Measurements from ENCODE around the gene CCDC51. TPM values are rescaled to one million over a fixed set of nuclear protein-coding genes. Genes with fewer than 3 reads are reported as not detected.
A peak's percentile ranks its signal among the peaks of the same experiment; 100 is the strongest.

Gene CCDC51
- polyA plus RNA-seq, 1 of the 3 experiments (the other 2 are of a cell fraction): 24.2 TPM

DNA sequence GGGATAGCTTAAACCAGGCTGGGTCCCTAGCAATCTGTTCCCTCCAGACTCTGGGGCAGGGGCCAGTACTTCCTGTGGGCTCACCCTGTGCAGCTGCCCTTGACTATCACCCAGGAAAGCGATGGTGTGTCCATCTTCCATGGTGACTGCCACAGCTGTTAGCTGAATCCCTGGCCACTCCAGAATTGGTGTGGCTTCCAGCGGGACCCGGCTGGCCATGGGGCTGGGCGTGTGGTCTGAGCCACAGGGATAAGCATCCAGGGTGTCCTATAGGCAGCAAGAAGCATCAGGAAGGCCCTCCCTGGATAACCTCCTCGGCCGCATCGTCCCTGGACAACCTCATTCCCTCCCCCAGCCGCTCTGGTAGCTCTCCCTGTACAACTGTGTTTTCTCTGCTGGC is 17.2 kb downstream of the CCDC51 start:
- TF ChIP-seq EZH2phosphoT487 (IDR thresholded peaks at IDR 0.05; ENCODE audit: borderline replicate concordance, low read depth): no peak
- TF ChIP-seq ELF1 (IDR thresholded peaks at IDR 0.05): no peak
- TF ChIP-seq, protein P1, sequence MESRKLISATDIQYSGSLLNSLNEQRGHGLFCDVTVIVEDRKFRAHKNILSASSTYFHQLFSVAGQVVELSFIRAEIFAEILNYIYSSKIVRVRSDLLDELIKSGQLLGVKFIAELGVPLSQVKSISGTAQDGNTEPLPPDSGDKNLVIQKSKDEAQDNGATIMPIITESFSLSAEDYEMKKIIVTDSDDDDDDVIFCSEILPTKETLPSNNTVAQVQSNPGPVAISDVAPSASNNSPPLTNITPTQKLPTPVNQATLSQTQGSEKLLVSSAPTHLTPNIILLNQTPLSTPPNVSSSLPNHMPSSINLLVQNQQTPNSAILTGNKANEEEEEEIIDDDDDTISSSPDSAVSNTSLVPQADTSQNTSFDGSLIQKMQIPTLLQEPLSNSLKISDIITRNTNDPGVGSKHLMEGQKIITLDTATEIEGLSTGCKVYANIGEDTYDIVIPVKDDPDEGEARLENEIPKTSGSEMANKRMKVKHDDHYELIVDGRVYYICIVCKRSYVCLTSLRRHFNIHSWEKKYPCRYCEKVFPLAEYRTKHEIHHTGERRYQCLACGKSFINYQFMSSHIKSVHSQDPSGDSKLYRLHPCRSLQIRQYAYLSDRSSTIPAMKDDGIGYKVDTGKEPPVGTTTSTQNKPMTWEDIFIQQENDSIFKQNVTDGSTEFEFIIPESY (IDR thresholded peaks at IDR 0.05; ENCODE audit: borderline replicate concordance, low read depth): no peak
- no peak for TF ChIP-seq GABPA (IDR thresholded peaks at IDR 0.05; ENCODE audit: low read depth)
- TF ChIP-seq TCF12 (IDR thresholded peaks at IDR 0.05): no peak
- TF ChIP-seq RAD21 (IDR thresholded peaks at IDR 0.05; ENCODE audit: low read length): no peak
- no peak for TF ChIP-seq RXRA (IDR thresholded peaks at IDR 0.05; ENCODE audit: borderline replicate concordance, low read depth)
- no peak for TF ChIP-seq MEF2A (IDR thresholded peaks at IDR 0.05; ENCODE audit: borderline replicate concordance, low read depth)
- no peak for TF ChIP-seq CHD2 (IDR thresholded peaks at IDR 0.05; ENCODE audit: low read length, partially characterized antibody)
- TF ChIP-seq, protein P2, sequence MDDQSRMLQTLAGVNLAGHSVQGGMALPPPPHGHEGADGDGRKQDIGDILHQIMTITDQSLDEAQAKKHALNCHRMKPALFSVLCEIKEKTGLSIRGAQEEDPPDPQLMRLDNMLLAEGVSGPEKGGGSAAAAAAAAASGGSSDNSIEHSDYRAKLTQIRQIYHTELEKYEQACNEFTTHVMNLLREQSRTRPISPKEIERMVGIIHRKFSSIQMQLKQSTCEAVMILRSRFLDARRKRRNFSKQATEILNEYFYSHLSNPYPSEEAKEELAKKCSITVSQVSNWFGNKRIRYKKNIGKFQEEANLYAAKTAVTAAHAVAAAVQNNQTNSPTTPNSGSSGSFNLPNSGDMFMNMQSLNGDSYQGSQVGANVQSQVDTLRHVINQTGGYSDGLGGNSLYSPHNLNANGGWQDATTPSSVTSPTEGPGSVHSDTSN (IDR thresholded peaks at IDR 0.05): no peak
- TF ChIP-seq POLR2AphosphoS5 (IDR thresholded peaks at IDR 0.05; ENCODE audit: low read depth, low read length): no peak
- no peak for TF ChIP-seq RCOR1 (IDR thresholded peaks at IDR 0.05; ENCODE audit: low read length)
- TF ChIP-seq SIN3A (IDR thresholded peaks at IDR 0.05; ENCODE audit: borderline replicate concordance, low read depth, low read length): no peak
- TF ChIP-seq GATA2 (CRISPR knock-in tag; IDR thresholded peaks at IDR 0.05): no peak
- no peak for TF ChIP-seq NFIC (IDR thresholded peaks at IDR 0.05; ENCODE audit: borderline replicate concordance)
- WGBS (ENCODE audit: low lambda C conversion rate): 96% methylated on average over 4 of the region's 8 CpGs
- no peak for DNase-seq
- peaks cover 0 to 21% of the 10 kb centered on the region in 2 experiments for H3K36me3 ChIP-seq (replicated peaks in 1 of 2; ENCODE audit: control insufficient read depth in 1 of 2, insufficient read depth in 2 of 2, low read length in 1 of 2)
- H3K9me3 ChIP-seq: no peaks in the 10 kb centered on the region
- no peak overlapping the region for H3K4me3 ChIP-seq (ENCODE audit: low read depth in 2 of 2, low read length in 1 of 2)
- H3K4me1 ChIP-seq (ENCODE audit: control insufficient read depth in 1 of 2, insufficient read depth in 2 of 2, low read depth in 1 of 2, low read length in 1 of 2): peaks cover 4 to 49% of the 10 kb centered on the region in 2 experiments; a peak in 2 of 4 replicates
- H3K79me2 ChIP-seq (ENCODE audit: insufficient read depth): peaks cover 48% of the 10 kb centered on the region
- CTCF ChIA-PET: interaction anchor here (1.0 to 14.1 kb wide), 7 partner anchors 12 to 190 kb away, joined by 3 to 156 read pairs (median 3); no protein-coding TSS in a partner anchor
- H3K27me3 ChIP-seq (ENCODE audit: insufficient read depth): no peaks in the 10 kb centered on the region
- H3K4me2 ChIP-seq: no peak overlapping the region
- no peak overlapping the region for H2AFZ ChIP-seq (ENCODE audit: low read depth)
- POLR2A ChIA-PET: interaction anchor here (0.9 kb wide), 1 partner anchor 24 kb away, joined by 3 read pairs; the partner anchor contains the start of gene ATRIP
- H3K9me2 ChIP-seq: no peaks in the 10 kb centered on the region
- no peak overlapping the region for H3K9ac ChIP-seq
- no peak overlapping the region; a peak in 1 of 4 replicates for H3K27ac ChIP-seq (ENCODE audit: low read depth in 2 of 2, low read length in 1 of 2)
- H3F3A ChIP-seq (replicated peaks; ENCODE audit: insufficient read depth): no peaks in the 10 kb centered on the region
- H4K20me1 ChIP-seq (ENCODE audit: insufficient read depth): no peaks in the 10 kb centered on the region

DNA sequence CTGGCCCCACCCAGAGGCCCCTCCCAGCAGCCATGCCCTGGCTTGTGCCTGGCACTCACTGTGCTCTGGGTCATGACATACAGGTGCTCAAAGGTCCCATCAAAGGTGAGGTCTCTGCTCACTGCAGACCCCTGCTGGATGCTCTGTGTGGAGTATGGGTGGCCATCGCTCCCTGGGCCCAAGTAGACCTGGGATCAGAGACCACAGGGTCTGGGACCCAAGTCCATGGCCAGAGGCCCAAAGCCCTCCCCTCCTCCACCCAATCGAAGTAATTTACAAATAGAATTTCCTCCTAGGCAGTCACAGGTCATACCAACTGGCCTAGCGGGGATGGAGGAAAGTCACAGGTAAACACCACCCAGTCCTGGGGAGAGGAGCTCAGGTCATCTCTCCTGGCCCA is 17.6 kb downstream of the CCDC51 start:
- TF ChIP-seq MXI1 (IDR thresholded peaks at IDR 0.05; ENCODE audit: low read depth, low read length): no peak
- TF ChIP-seq POLR2AphosphoS5 (IDR thresholded peaks at IDR 0.05; ENCODE audit: low read depth, low read length): no peak
- TF ChIP-seq, protein P3, sequence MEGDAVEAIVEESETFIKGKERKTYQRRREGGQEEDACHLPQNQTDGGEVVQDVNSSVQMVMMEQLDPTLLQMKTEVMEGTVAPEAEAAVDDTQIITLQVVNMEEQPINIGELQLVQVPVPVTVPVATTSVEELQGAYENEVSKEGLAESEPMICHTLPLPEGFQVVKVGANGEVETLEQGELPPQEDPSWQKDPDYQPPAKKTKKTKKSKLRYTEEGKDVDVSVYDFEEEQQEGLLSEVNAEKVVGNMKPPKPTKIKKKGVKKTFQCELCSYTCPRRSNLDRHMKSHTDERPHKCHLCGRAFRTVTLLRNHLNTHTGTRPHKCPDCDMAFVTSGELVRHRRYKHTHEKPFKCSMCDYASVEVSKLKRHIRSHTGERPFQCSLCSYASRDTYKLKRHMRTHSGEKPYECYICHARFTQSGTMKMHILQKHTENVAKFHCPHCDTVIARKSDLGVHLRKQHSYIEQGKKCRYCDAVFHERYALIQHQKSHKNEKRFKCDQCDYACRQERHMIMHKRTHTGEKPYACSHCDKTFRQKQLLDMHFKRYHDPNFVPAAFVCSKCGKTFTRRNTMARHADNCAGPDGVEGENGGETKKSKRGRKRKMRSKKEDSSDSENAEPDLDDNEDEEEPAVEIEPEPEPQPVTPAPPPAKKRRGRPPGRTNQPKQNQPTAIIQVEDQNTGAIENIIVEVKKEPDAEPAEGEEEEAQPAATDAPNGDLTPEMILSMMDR (IDR thresholded peaks at IDR 0.05): 0 out of 2 replicates have a peak, but pooled peaks have one; percentile 13
- no peak for TF ChIP-seq CHD2 (IDR thresholded peaks at IDR 0.05; ENCODE audit: low read length, partially characterized antibody)
- TF ChIP-seq YY1 (IDR thresholded peaks at IDR 0.05; ENCODE audit: low read depth): no peak
- TF ChIP-seq RCOR1 (IDR thresholded peaks at IDR 0.05; ENCODE audit: low read length): no peak
- POLR2A ChIA-PET: interaction anchor here (0.9 kb wide), 1 partner anchor 24 kb away, joined by 3 read pairs; the partner anchor contains the start of gene ATRIP
- CTCF ChIA-PET: interaction anchor here (1.0 to 14.1 kb wide), 7 partner anchors 12 to 190 kb away, joined by 3 to 156 read pairs (median 3); no protein-coding TSS in a partner anchor
- Histone ChIP-seq H4K20me1 (ENCODE audit: insufficient read depth) (no peaks in the 10 kb centered on the region), H3K27ac (ENCODE audit: low read depth in 2 of 2, low read length in 1 of 2) (no peak overlapping the region; a peak in 1 of 4 replicates), H3K36me3 (replicated peaks in 1 of 2; ENCODE audit: control insufficient read depth in 1 of 2, insufficient read depth in 2 of 2, low read length in 1 of 2) (peaks cover 0 to 24% of the 10 kb centered on the region in 2 experiments), H3K9me3 (no peaks in the 10 kb centered on the region), H3F3A (replicated peaks; ENCODE audit: insufficient read depth) (no peaks in the 10 kb centered on the region), H3K4me1 (ENCODE audit: control insufficient read depth in 1 of 2, insufficient read depth in 2 of 2, low read depth in 1 of 2, low read length in 1 of 2) (peaks cover 0 to 45% of the 10 kb centered on the region in 2 experiments; a peak in 2 of 4 replicates), H3K4me3 (ENCODE audit: low read depth in 2 of 2, low read length in 1 of 2) (no peak overlapping the region), H3K27me3 (ENCODE audit: insufficient read depth) (no peaks in the 10 kb centered on the region), H3K4me2 (no peak overlapping the region), H3K79me2 (ENCODE audit: insufficient read depth) (peaks cover 44% of the 10 kb centered on the region; the same call in 1 of the 2 replicates), H2AFZ (ENCODE audit: low read depth) (no peak overlapping the region), H3K9me2 (no peaks in the 10 kb centered on the region), H3K9ac (no peak overlapping the region)
- 80% methylated on average over 2 of the region's 3 CpGs for WGBS (ENCODE audit: low lambda C conversion rate)
- DNase-seq: no peak
